Mucosa of rectum (tissue), 2 donors: ENCODE data around the gene DAB1.
"Not testable (repeated sequence)": the region's sequence is repeated elsewhere in the genome, so short reads cannot be mapped to it uniquely, and the experiment has no call there.

ENCODE experiments used
- H3K27ac ChIP-seq, 2 donors: one replicate each; pipeline ENCODE4 v1.7.0; 2013; ENCODE audit warnings: inconsistent platforms in 2 of 2, low read depth in 2 of 2, low read length in 2 of 2
- H3K27me3 ChIP-seq, 2 donors: one replicate each; pipeline ENCODE4 v1.7.0; 2013; ENCODE audit warnings: low read length in 2 of 2; ENCODE audit not compliant: control insufficient read depth in 2 of 2, insufficient read depth in 2 of 2
- H3K36me3 ChIP-seq, 2 donors: one replicate each; pipeline ENCODE4 v1.7.0; 2013; ENCODE audit warnings: low read length in 2 of 2; ENCODE audit not compliant: control insufficient read depth in 2 of 2, insufficient read depth in 2 of 2
- H3K4me1 ChIP-seq, 2 donors: one replicate each; pipeline ENCODE4 v1.7.0; 2013; ENCODE audit warnings: low read length in 2 of 2, mild to moderate bottlenecking in 1 of 2; ENCODE audit not compliant: control insufficient read depth in 2 of 2, insufficient read depth in 2 of 2
- H3K4me3 ChIP-seq, 2 donors: one replicate each; pipeline ENCODE4 v1.7.0; 2013; ENCODE audit warnings: low read length in 2 of 2
- H3K9ac ChIP-seq, 2 donors: one replicate each; pipeline ENCODE4 v1.7.0; 2013; ENCODE audit warnings: low read length in 2 of 2, low read depth in 1 of 2, mild to moderate bottlenecking in 1 of 2
- H3K9me3 ChIP-seq, 2 donors: one replicate each; pipeline ENCODE4 v1.7.0; 2013; ENCODE audit warnings: low read length in 2 of 2; ENCODE audit not compliant: control insufficient read depth in 2 of 2
- donor health status: healthy.
- donor health status: Normal muscosa, but diverticular disease.

Gene DAB1

DNA sequence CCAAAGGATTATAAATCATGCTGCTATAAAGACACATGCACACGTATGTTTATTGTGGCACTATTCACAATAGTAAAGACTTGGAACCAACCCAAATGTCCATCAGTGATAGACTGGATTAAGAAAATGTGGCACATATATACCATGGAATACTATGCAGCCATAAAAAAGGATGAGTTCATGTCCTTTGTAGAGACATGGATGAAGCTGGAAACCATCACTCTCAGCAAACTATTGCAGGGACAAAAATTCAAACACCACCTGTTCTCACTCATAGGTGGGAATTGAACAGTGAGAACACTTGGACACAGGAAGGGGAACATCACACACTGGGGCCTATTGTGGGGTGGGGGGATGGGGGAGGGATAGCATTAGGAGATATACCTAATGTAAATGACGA is 203.0 kb downstream of the DAB1 start:
- H3K27me3 ChIP-seq, H3K27ac ChIP-seq, H3K9me3 ChIP-seq, H3K9ac ChIP-seq, H3K4me1 ChIP-seq, H3K36me3 ChIP-seq, H3K4me3 ChIP-seq: not testable (repeated sequence)

DNA sequence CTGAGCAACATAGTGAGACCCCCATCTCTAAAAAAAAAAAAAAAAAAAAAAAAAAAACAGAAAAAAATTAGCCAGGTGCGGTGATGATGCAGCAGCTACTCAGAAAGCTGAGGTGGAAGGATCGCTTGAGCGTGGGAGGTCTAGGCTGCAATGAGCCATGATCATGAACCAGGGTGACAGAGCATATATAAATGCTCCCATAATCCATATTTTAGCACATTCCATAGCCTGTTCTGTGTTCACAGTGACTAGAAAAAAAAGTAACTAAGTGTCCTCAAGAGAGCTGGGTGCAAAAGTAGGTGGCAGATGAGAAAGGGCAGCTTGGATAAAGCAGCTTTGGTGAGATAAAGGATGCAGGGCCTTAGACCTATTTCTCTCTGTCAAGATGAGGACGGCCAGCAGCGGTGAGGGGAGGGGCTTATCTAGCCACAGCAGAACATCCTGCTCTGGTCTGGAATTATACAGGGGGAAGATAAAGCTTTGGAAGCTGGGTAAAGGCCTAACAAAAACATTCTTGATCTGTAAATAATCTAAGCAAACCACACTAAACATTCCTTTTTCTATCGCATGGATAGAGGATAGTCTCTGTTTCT is 205.3 kb downstream of the DAB1 start:
- Histone ChIP-seq H3K4me3 (no peak overlapping the region), H3K4me1 (no peaks in the 10 kb centered on the region), H3K27ac (no peak overlapping the region), H3K9ac (no peak overlapping the region), H3K36me3 (no peaks in the 10 kb centered on the region), H3K27me3 (no peaks in the 10 kb centered on the region), H3K9me3 (no peaks in the 10 kb centered on the region)

DNA sequence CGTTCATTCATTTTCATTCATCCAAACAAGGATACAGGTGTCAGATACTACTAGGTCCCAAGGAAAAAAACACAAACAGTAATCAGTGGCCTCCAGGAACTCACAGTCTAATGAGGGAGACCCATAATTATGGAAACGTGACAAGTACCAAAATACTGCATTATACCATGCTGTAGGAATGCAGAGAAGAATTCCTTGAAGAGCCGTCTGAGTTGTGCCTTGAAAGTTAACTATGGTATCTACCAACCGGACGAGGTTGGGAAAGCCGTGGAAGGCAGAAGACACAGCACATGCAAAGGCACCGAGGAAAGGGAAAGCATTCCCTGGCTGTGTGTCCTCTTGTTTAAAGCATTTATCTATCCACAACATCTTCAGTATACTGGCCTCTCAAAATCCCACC is 206.0 kb downstream of the DAB1 start:
- Histone ChIP-seq H3K9ac (no peak overlapping the region), H3K4me3 (no peak overlapping the region), H3K27ac (no peak overlapping the region), H3K9me3 (no peaks in the 10 kb centered on the region), H3K36me3 (no peaks in the 10 kb centered on the region), H3K4me1 (no peaks in the 10 kb centered on the region), H3K27me3 (no peaks in the 10 kb centered on the region)

DNA sequence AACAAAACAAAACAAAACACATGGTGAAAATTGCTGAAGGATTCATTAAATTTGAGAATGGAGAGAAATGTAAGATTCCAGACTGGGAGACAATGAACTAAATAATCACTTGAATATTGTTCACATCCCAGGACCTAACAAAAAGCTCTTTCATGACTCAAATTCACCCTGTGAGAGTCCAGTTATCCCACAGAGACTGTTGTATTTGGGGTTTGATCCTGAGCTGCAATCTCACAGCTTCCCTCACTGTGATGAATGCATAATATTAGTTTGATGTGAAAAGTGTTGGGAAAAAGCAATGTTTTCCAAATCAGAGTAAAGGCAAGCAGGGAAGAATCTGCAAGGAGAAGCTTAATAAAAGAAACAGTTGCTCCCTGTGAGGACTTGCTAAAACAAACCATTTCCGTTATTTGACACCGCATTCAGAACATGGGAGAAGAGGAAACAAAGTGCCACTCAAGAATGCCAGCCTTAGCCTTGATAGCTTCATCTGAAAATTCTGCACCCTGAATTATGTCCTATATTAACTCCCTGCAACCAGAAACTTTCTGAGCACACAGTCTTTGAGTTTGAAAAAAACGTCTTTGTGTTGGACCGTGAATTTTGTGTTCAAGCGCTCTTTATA is 208.8 kb downstream of the DAB1 start:
- H3K4me3 ChIP-seq: no peak overlapping the region
- no peak overlapping the region for H3K27ac ChIP-seq
- H3K9me3 ChIP-seq: no peaks in the 10 kb centered on the region
- H3K4me1 ChIP-seq: no peaks in the 10 kb centered on the region
- H3K36me3 ChIP-seq: no peaks in the 10 kb centered on the region
- no peaks in the 10 kb centered on the region for H3K27me3 ChIP-seq
- H3K9ac ChIP-seq: no peak overlapping the region

DNA sequence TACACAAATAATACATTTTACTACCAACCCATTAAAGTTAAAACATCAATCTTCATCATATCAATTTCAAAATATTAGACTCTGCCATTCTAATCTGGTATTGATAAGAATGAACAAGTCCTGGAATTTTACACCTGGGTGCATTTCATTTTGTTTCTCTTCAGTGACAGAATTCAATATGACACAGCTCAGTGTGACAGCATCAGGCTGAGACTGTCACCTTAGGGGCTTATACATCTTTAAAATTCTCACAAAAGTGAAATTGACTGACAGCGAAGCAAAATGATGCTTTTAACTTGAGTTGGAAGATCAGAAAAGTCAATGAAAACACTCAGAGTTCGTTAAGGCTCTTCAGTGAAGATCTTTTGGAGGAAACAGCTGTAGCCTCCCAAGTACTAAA is 213.0 kb downstream of the DAB1 start:
- Histone ChIP-seq H3K4me1 (no peaks in the 10 kb centered on the region), H3K36me3 (no peaks in the 10 kb centered on the region), H3K27me3 (no peaks in the 10 kb centered on the region), H3K4me3 (no peak overlapping the region), H3K27ac (no peak overlapping the region), H3K9me3 (no peaks in the 10 kb centered on the region), H3K9ac (no peak overlapping the region)

DNA sequence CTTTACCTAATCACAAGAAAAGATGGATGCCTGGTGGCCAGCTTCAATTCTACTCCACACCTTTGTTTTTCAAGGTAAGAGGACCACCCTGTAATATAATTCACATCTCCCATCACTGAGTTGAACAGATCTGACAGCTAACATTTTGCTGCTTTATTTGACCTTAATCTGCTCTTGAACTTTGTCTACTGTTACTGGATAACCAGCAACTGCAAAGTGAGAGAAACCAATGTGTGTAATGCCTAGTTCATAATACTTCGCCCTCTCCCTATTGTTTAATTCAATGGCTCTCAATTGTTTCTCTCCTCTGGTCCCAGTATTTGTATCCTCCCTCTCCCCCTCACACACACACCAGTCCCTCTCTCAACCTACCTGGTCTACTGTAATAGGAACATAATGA is 214.4 kb downstream of the DAB1 start:
- no peaks in the 10 kb centered on the region for H3K36me3 ChIP-seq
- no peak overlapping the region for H3K27ac ChIP-seq
- no peak overlapping the region for H3K9ac ChIP-seq
- H3K9me3 ChIP-seq: no peaks in the 10 kb centered on the region
- H3K27me3 ChIP-seq: no peaks in the 10 kb centered on the region
- H3K4me3 ChIP-seq: no peak overlapping the region
- no peaks in the 10 kb centered on the region for H3K4me1 ChIP-seq

DNA sequence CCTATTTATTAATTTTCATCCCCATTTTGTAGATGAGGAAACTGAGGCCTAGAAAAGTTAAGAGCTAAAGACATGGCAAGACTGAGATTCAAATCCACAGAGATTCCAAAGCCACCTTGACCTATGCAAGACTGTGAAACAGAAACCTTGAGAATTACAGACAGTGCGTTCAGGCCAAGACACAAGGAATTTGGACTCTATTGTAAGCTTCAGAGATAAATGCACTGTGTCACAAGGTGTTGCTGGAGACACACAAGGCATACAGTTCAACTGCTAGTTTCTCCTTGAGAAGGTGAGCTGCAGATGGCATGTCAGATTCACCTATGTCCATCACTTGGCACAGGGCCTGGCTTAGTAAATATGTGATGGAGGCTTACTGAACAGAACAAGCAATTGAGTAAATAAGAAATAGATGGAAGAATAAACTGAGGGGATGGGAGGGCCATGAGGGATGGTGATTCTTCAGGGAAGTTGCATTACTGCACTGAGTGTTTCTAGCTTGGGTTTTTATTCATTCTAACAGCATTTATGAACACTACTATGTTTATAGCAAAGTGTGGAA is 215.0 kb downstream of the DAB1 start:
- Histone ChIP-seq H3K4me3 (no peak overlapping the region), H3K4me1 (no peaks in the 10 kb centered on the region), H3K27ac (no peak overlapping the region), H3K27me3 (no peaks in the 10 kb centered on the region), H3K36me3 (no peaks in the 10 kb centered on the region), H3K9ac (no peak overlapping the region), H3K9me3 (no peaks in the 10 kb centered on the region)

DNA sequence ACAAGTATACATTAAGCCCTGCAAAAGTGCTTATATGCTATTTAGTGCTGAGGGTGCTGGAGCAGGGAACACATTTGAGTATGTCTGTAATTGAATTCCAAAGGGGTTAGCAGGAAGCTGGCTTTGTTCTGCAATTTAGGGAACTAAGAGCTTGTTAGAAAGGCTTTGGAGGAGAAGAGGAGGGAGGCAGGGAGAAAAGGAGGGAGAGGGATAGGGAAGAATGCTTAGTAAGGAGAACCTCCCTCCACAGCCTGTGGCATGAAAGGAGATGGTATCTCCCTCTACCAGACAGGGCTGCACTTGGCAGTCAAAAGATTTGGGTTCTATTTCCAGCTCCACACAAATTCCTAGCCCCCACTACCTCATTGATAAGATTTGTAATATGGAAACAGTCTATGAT is 217.8 kb downstream of the DAB1 start:
- Histone ChIP-seq H3K9ac (no peak overlapping the region), H3K4me3 (no peak overlapping the region), H3K36me3 (no peaks in the 10 kb centered on the region), H3K27ac (no peak overlapping the region), H3K4me1 (no peaks in the 10 kb centered on the region), H3K9me3 (no peaks in the 10 kb centered on the region), H3K27me3 (no peaks in the 10 kb centered on the region)

DNA sequence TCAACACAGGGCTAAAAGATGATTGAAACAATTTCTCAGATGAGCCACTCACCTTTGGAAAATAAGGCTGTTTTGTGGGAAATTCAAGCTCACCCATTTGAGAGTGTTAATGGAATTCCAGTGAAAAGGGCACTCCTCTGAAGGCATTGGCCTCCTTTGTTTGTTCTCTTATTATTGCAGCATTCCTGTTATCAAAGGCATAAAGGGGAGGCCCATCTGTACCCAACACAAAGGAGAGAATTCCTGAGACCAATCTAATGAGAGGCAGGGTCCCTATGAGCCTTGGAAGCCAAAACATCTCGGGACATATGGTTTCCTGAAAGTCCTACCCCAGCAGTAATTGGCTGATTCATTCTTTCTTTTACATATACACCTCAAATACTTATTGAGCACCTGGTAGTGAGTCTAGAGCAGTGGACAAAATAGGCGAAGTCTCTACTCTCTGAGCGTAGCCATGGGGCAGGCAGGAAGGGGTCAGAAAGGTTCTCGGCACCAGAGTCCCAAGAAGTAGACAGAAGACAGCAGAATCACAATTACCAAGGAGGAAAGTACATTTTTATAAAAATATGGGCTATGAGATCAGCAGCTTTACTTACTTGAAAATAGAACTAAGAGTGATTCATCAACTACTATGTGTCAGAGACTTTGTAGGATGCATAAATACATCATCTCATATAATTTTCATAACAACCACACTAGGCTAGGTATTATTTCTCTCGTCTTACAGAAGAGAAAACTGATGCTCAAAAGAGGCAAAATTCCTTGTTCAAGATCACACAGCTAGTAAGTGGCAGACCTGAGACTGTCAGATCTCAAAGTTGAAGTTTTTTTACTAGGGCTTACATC is 218.7 kb downstream of the DAB1 start:
- H3K27ac ChIP-seq: no peak overlapping the region
- H3K9ac ChIP-seq: no peak overlapping the region
- H3K36me3 ChIP-seq: no peaks in the 10 kb centered on the region

DNA sequence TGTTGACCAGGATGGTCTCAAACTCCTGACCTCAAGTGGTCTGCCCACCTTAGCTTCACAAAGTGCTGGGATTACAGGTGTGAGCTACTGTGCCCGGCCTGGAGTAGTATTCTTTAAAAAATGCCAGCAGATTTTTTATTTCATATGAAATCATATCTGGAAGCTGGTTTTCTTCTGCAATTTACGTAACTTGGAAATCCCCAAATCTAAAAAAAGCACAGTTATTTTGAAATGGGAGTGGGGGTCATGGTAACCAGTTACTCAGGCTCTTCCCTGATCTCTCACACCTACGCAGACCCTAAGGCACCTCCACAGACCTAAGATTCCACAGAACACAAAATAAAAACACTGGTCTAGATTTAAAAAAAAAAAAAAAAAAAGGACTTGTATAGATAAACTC is 219.8 kb downstream of the DAB1 start:
- no peaks in the 10 kb centered on the region for H3K27me3 ChIP-seq
- no peak overlapping the region for H3K4me3 ChIP-seq
- no peak overlapping the region for H3K27ac ChIP-seq
- no peaks in the 10 kb centered on the region for H3K36me3 ChIP-seq
- no peaks in the 10 kb centered on the region for H3K9me3 ChIP-seq
- no peak overlapping the region for H3K9ac ChIP-seq
- H3K4me1 ChIP-seq: no peaks in the 10 kb centered on the region

More for the DNA sequence above, 218.7 kb downstream of the DAB1 start:
- Histone ChIP-seq H3K9me3 (no peaks in the 10 kb centered on the region), H3K4me1 (no peaks in the 10 kb centered on the region), H3K27me3 (no peaks in the 10 kb centered on the region), H3K4me3 (no peak overlapping the region)
